ENCODE results near the gene KLHDC4.
A peak's percentile ranks its signal among the peaks of the same experiment; 100 is the strongest.
"Not testable (repeated sequence)": the region's sequence is repeated elsewhere in the genome, so short reads cannot be mapped to it uniquely, and the experiment has no call there.

Gene KLHDC4

DNA sequence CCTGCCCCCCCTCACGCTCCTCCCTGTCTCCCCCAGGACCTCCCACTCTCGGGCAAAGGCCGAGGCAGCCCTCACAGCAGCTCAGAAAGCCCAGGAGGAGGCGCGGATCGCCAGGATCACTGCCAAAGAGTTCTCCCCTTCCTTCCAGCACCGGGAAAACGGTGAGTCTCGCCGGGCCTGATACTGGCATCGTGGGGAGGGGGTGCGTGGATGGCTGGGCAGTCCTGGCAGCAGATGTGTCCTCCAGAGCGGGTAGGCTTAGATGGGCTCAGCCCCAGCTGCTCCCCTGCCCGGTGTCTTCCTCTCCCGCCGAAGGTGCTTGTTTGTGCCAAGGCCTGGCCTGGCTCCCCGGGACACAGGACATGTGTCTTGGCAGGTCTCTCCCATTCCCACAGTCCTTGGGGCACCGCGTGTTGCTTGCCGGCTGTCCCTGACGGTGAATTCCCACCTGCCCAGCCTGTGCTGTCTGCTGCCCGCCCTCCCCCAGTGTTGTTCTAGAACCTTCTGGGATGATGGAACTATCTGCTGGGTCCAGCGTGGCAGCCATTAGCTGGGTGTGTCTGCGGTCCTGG, 81.6 kb downstream of the KLHDC4 start:
- DNase-seq (ENCODE audit: low read depth, low spot score): no peak
- no peak overlapping the region for H3K4me3 ChIP-seq (ENCODE audit: low read length)
- H3K27ac ChIP-seq (ENCODE audit: low read length): no peak overlapping the region
- H3K27me3 ChIP-seq (ENCODE audit: control insufficient read depth, insufficient read depth, low read length): no peaks in the 10 kb centered on the region
- no CpG with 5 or more reads among the region's 24 CpGs for WGBS (ENCODE audit: insufficient coverage, insufficient read length)
- no peaks in the 10 kb centered on the region for H3K9me3 ChIP-seq (ENCODE audit: control insufficient read depth, insufficient read depth, low read length)
- H3K4me1 ChIP-seq (ENCODE audit: control insufficient read depth, insufficient read depth, low read length): no peaks in the 10 kb centered on the region
- H3K36me3 ChIP-seq (ENCODE audit: control insufficient read depth, insufficient read depth, low read length): no peaks in the 10 kb centered on the region

DNA sequence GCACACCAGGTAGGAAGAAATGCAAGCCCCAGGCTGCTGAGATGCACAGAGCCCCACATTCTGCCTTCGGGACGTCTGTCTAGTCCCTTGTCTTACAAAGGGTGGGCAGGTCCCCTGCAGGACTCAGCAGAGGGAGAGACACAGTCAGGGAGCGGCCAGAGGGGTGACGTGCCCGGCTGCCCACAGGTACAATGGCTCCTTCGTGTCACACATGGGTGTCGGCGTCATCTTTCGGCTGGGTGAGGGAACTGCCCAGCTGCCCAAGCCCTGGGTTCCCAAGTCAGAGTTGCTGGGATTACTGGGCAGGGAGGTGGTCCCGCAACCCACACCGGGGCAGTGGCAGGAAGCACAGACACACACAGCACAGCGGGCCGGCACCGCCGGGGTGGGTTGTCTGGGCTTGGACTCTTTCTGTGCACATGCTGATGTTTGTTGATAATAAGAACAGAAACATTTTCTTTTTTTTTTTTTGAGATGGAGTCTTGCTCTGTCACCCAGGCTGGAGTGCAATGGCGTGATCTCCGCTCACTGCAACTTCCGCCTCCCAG, 82.9 kb downstream of the KLHDC4 start:
- no CpG with 5 or more reads among the region's 18 CpGs for WGBS (ENCODE audit: insufficient coverage, insufficient read length)
- Histone ChIP-seq H3K4me1 (ENCODE audit: control insufficient read depth, insufficient read depth, low read length) (no peaks in the 10 kb centered on the region), H3K27ac (ENCODE audit: low read length) (no peak overlapping the region), H3K4me3 (ENCODE audit: low read length) (no peak overlapping the region), H3K9me3 (ENCODE audit: control insufficient read depth, insufficient read depth, low read length) (no peaks in the 10 kb centered on the region), H3K36me3 (ENCODE audit: control insufficient read depth, insufficient read depth, low read length) (no peaks in the 10 kb centered on the region), H3K27me3 (ENCODE audit: control insufficient read depth, insufficient read depth, low read length) (no peaks in the 10 kb centered on the region)
- no peak for DNase-seq (ENCODE audit: low read depth, low spot score)

DNA sequence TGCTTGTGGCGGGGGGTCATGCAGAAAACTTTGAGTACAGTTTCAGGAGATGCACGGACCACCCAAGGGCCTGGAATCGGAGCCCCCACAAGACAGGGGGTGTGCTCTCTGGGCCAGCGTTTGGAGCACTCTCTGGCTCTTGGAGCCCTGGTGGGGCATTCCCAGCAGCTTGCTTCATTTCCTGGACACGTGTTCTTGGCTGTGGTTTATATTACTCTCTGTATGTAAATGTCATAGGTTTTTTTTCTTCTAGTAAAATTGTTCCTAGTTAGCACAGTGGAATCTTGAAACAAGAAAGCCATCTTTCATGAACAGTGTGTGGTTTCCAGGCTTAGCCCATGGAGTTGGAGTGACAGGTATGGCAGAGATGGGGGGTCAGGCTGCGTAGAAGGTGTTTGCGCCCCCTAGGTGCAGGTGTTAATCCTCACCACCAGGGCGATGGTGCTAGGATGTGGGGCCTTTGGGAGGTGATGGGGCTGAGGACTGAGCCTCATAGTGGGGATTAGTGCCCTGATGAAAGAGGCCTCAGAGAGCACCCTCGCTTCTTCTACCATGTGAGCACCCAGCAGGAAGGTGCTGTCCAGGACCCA, 83.7 kb downstream of the KLHDC4 start:
- Histone ChIP-seq H3K9me3 (ENCODE audit: control insufficient read depth, insufficient read depth, low read length) (no peaks in the 10 kb centered on the region), H3K27ac (ENCODE audit: low read length) (no peak overlapping the region), H3K4me1 (ENCODE audit: control insufficient read depth, insufficient read depth, low read length) (no peaks in the 10 kb centered on the region), H3K36me3 (ENCODE audit: control insufficient read depth, insufficient read depth, low read length) (no peaks in the 10 kb centered on the region), H3K27me3 (ENCODE audit: control insufficient read depth, insufficient read depth, low read length) (no peaks in the 10 kb centered on the region), H3K4me3 (ENCODE audit: low read length) (no peak overlapping the region)
- DNase-seq (ENCODE audit: low read depth, low spot score): no peak
- WGBS (ENCODE audit: insufficient coverage, insufficient read length): no CpG with 5 or more reads among the region's 9 CpGs

DNA sequence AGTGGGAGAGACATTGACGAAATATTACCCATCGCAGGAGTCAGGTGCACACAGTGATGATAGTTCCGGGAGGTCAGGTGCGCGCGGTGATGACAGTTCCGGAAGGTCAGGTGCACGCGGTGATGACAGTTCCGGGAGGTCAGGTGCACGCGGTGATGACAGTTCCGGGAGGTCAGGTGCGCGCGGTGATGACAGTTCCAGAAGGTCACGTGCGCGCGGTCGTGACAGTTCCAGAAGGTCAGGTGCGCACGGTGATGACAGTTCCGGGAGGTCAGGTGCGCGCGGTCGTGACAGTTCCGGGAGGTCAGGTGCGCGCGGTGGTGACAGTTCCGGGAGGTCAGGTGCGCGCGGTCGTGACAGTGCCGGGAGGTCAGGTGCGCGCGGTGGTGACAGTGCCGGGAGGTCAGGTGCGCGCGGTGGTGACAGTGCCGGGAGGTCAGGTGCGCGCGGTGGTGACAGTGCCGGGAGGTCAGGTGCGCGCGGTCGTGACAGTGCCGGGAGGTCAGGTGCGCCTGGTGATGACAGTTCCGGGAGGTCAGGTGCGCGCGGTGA, 84.7 kb downstream of the KLHDC4 start:
- not testable (repeated sequence) for H3K27me3 ChIP-seq (ENCODE audit: control insufficient read depth, insufficient read depth, low read length); H3K36me3 ChIP-seq (ENCODE audit: control insufficient read depth, insufficient read depth, low read length); H3K4me1 ChIP-seq (ENCODE audit: control insufficient read depth, insufficient read depth, low read length); H3K4me3 ChIP-seq (ENCODE audit: low read length); DNase-seq (ENCODE audit: low read depth, low spot score); H3K27ac ChIP-seq (ENCODE audit: low read length); H3K9me3 ChIP-seq (ENCODE audit: control insufficient read depth, insufficient read depth, low read length)
- no CpG with 5 or more reads among the region's 60 CpGs for WGBS (ENCODE audit: insufficient coverage, insufficient read length)

DNA sequence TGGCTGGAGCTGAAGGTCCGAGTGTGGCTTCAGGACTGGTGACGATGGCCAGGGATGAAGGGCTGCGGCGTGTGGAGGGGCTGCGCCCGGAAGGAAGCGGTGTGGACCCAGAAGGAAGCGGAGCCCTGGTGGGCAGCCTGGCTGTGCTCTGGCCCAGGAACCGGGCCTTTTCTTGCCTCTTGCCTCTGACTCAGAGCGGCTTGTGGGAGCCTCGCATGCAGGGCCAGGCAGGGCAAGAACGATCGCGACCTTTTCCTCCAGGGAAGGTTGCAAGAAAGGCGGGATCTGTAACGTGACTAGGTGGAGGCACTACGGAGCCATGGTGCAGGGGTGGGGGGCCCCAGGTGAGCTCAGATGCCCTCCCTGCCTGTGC, 85.5 kb downstream of the KLHDC4 start:
- no peak overlapping the region for H3K4me3 ChIP-seq (ENCODE audit: low read length)
- no peak for DNase-seq (ENCODE audit: low read depth, low spot score)
- WGBS (ENCODE audit: insufficient coverage, insufficient read length): no CpG with 5 or more reads among the region's 17 CpGs
- peaks cover under 1% of the 10 kb centered on the region; the same call in 1 of the 2 replicates for H3K4me1 ChIP-seq (ENCODE audit: control insufficient read depth, insufficient read depth, low read length)
- H3K27ac ChIP-seq (ENCODE audit: low read length): no peak overlapping the region
- H3K36me3 ChIP-seq (ENCODE audit: control insufficient read depth, insufficient read depth, low read length): no peaks in the 10 kb centered on the region
- no peaks in the 10 kb centered on the region for H3K27me3 ChIP-seq (ENCODE audit: control insufficient read depth, insufficient read depth, low read length)
- H3K9me3 ChIP-seq (ENCODE audit: control insufficient read depth, insufficient read depth, low read length): no peaks in the 10 kb centered on the region

DNA sequence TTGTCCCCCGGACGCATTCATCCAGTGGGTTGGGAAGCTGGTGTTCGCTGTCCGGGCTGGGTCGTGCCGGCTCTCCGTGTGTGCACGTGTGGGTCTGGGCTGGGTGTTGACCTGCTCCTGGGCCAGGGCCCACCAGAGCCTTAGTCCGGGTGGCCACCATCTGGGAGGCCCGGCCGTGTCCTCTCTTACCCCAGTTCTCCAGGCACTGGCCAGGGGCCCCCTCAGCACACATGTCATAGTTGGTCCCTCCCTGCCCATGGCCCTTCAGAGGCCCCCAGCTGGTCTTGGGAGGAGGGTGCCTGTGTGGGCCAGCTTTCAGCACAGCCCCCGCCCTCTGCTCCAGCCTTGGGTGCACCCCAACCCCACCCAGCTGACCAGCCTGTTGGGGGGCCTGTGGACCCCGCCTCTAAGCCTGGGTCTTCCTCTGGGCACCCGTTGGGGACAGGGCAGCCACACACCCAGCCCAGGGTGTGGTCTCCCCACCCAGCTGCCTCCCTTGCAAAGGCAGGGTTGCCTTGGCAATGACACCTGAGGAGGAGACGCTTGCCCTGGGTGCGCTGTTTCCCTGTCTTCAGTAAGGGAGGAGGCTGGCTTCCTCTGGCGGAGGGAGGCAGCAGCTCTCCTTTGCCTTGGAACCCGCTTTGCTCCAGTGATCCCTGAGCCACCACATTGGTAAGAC, 86.1 kb downstream of the KLHDC4 start:
- DNase-seq (ENCODE audit: low read depth, low spot score): no peak
- Histone ChIP-seq H3K27me3 (ENCODE audit: control insufficient read depth, insufficient read depth, low read length) (no peaks in the 10 kb centered on the region), H3K9me3 (ENCODE audit: control insufficient read depth, insufficient read depth, low read length) (no peaks in the 10 kb centered on the region), H3K4me3 (ENCODE audit: low read length) (no peak overlapping the region), H3K27ac (ENCODE audit: low read length) (no peak overlapping the region), H3K36me3 (ENCODE audit: control insufficient read depth, insufficient read depth, low read length) (no peaks in the 10 kb centered on the region), H3K4me1 (ENCODE audit: control insufficient read depth, insufficient read depth, low read length) (peaks cover 2% of the 10 kb centered on the region; the same call in 1 of the 2 replicates)
- WGBS (ENCODE audit: insufficient coverage, insufficient read length): no CpG with 5 or more reads among the region's 18 CpGs

DNA sequence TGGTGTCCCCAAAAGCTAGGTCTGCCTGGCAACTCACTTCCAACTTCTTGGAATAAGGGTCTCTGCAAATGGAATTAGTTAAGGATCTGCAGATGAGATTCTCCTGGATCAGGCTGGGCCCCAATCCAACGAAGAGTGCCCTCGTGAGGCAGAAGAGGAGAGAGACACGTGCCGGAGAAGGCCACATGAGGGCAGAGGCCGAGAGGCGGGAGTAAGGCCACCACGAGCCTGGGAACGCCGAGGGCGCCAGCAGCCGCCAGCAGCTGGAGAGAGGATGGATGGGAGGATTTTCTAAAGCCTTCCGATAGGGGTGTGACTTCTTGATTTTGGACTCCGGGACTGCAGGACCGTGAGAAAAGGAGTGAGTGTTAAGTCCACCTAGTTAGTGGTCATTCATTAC, 87.2 kb downstream of the KLHDC4 start:
- Histone ChIP-seq H3K4me1 (ENCODE audit: control insufficient read depth, insufficient read depth, low read length) (peaks cover 2% of the 10 kb centered on the region; the same call in 1 of the 2 replicates), H3K27me3 (ENCODE audit: control insufficient read depth, insufficient read depth, low read length) (no peaks in the 10 kb centered on the region), H3K9me3 (ENCODE audit: control insufficient read depth, insufficient read depth, low read length) (no peaks in the 10 kb centered on the region), H3K4me3 (ENCODE audit: low read length) (no peak overlapping the region), H3K27ac (ENCODE audit: low read length) (no peak overlapping the region), H3K36me3 (ENCODE audit: control insufficient read depth, insufficient read depth, low read length) (no peaks in the 10 kb centered on the region)
- WGBS (ENCODE audit: insufficient coverage, insufficient read length): no CpG with 5 or more reads among the region's 14 CpGs
- DNase-seq (ENCODE audit: low read depth, low spot score): peak; percentile 41

DNA sequence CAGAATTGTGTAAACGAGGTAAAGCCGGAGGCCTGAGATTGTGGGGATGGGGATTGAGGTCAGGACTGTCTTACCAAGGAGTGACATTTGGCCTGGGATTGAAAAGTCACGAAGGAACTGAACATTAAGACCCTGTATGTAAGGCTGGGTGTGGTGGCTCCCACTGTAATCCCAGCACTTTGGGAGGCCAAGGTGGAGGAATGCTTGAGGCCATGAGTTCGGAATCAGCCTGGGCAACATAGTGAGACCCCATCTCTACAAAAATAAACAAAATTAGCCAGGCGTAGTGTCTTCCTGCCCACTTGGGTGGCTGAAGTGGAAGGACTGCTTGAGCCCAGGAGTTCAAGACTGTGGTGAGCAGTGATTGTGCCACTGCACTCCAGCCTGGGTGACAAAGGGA, 88.0 kb downstream of the KLHDC4 start:
- Histone ChIP-seq H3K36me3 (ENCODE audit: control insufficient read depth, insufficient read depth, low read length) (no peaks in the 10 kb centered on the region), H3K9me3 (ENCODE audit: control insufficient read depth, insufficient read depth, low read length) (no peaks in the 10 kb centered on the region), H3K27me3 (ENCODE audit: control insufficient read depth, insufficient read depth, low read length) (no peaks in the 10 kb centered on the region), H3K4me3 (ENCODE audit: low read length) (no peak overlapping the region), H3K27ac (ENCODE audit: low read length) (no peak overlapping the region), H3K4me1 (ENCODE audit: control insufficient read depth, insufficient read depth, low read length) (peaks cover 2% of the 10 kb centered on the region; the same call in 1 of the 2 replicates)
- no CpG with 5 or more reads among the region's 5 CpGs for WGBS (ENCODE audit: insufficient coverage, insufficient read length)
- DNase-seq (ENCODE audit: low read depth, low spot score): no peak

DNA sequence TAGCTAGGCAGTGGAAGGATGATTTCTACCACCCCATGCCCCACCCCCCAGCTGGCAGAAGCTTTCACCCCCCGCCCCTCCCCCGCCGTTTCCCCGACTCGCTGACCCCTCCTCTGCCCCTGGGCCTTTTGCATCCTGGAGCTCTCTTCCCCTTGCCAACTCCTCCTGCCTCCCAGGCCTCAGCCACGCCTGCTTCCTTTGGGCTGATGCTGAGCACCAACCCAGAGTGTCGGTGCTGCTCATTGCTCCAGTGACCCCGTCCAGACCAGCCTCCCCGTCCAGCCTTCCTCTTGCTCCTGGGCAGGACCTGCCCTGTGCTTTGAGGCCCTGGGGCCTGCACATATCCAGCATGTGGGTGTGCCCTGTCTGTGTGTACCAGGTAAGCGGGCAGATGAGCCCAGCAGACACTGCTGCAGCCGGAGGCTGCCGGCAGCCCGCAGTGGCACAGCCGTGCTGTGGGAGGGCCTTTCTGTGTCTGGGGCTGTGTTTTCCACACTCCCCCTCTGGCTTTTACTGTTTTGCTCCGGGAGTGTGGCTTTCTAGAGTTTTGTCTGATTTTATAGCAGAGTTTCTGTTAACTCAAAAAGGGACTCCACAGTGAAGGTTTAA, 90.6 kb downstream of the KLHDC4 start:
- H3K4me3 ChIP-seq (ENCODE audit: low read length): no peak overlapping the region
- no peak for DNase-seq (ENCODE audit: low read depth, low spot score)
- WGBS (ENCODE audit: insufficient coverage, insufficient read length): no CpG with 5 or more reads among the region's 15 CpGs
- H3K27ac ChIP-seq (ENCODE audit: low read length): no peak overlapping the region
- H3K36me3 ChIP-seq (ENCODE audit: control insufficient read depth, insufficient read depth, low read length): no peaks in the 10 kb centered on the region
- no peaks in the 10 kb centered on the region for H3K27me3 ChIP-seq (ENCODE audit: control insufficient read depth, insufficient read depth, low read length)
- H3K4me1 ChIP-seq (ENCODE audit: control insufficient read depth, insufficient read depth, low read length): peaks cover 2% of the 10 kb centered on the region; the same call in 1 of the 2 replicates
- H3K9me3 ChIP-seq (ENCODE audit: control insufficient read depth, insufficient read depth, low read length): no peaks in the 10 kb centered on the region

DNA sequence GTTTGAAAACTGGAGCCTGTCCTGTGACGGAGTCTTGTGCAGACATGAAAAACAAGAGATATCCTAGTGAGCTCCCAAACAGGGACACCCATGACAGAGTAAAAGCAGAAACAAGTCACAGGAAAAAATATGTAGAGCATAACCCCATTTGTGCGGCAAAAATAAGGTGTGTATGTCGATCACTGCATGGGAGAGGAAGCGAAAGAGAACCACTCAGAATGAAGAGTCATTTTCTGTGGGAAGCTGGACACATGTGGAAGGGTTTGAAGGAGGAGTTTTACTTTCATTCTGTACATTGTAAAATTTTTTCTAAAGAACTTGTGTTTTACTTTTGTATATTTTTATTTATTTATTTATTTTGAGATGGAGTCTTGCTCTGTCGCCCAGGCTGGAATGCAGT, 91.4 kb downstream of the KLHDC4 start:
- peaks cover 2% of the 10 kb centered on the region; the same call in 1 of the 2 replicates for H3K4me1 ChIP-seq (ENCODE audit: control insufficient read depth, insufficient read depth, low read length)
- H3K27me3 ChIP-seq (ENCODE audit: control insufficient read depth, insufficient read depth, low read length): no peaks in the 10 kb centered on the region
- H3K36me3 ChIP-seq (ENCODE audit: control insufficient read depth, insufficient read depth, low read length): no peaks in the 10 kb centered on the region
- DNase-seq (ENCODE audit: low read depth, low spot score): no peak
- H3K9me3 ChIP-seq (ENCODE audit: control insufficient read depth, insufficient read depth, low read length): no peaks in the 10 kb centered on the region
- no CpG with 5 or more reads among the region's 5 CpGs for WGBS (ENCODE audit: insufficient coverage, insufficient read length)
- no peak overlapping the region for H3K4me3 ChIP-seq (ENCODE audit: low read length)
- H3K27ac ChIP-seq (ENCODE audit: low read length): no peak overlapping the region

Measured in iPS DF 6.9 (cell line).